GM12878 (cell line): Measurements from ENCODE around the gene EXOC7. TPM values are rescaled to one million over a fixed set of nuclear protein-coding genes. Genes with fewer than 3 reads are reported as not detected.
A peak's percentile ranks its signal among the peaks of the same experiment; 100 is the strongest.

Source experiments
- BCL11A ChIP-seq: IDR thresholded peaks from 2 replicates; pipeline ENCODE4 v1.6.1; 2011; ENCODE audit warnings: low read depth, low read length
- BMI1 ChIP-seq: fragments of 450-650 bp; IDR thresholded peaks from 2 replicates; pipeline ENCODE4 v1.6.1; 2016; ENCODE audit warnings: mild to moderate bottlenecking, moderate library complexity, borderline replicate concordance
- CBX5 ChIP-seq: sonication (generic); IDR thresholded peaks from 2 replicates; pipeline ENCODE4 v1.6.1; 2016; ENCODE audit warnings: low read depth, moderate library complexity, mild to moderate bottlenecking, inconsistent platforms
- CHD1 ChIP-seq: IDR thresholded peaks from 2 replicates; pipeline ENCODE4 v1.6.1; 2012; ENCODE audit warnings: low read depth, low read length, improper control_type of control experiment
- DPF2 ChIP-seq: fragments of 450-650 bp; IDR thresholded peaks from 2 replicates; pipeline ENCODE4 v1.6.1; 2017; ENCODE audit warnings: mild to moderate bottlenecking
- NR2C2 ChIP-seq: IDR thresholded peaks from 2 replicates; pipeline ENCODE4 v1.6.1; 2011; ENCODE audit warnings: borderline replicate concordance, low read depth; ENCODE audit not compliant: control insufficient read depth, insufficient read length
- NR2F1 ChIP-seq: fragments of 450-650 bp; conservative IDR thresholded peaks from 2 replicates; pipeline ENCODE4 v1.6.1; 2017; ENCODE audit warnings: mild to moderate bottlenecking
- SIN3A ChIP-seq: IDR thresholded peaks from 2 replicates; pipeline ENCODE4 v1.6.1; 2012; ENCODE audit warnings: low read depth, low read length, improper control_type of control experiment
- TAF1 ChIP-seq: IDR thresholded peaks from 2 replicates; pipeline ENCODE4 v1.6.1; 2011; ENCODE audit warnings: mild to moderate bottlenecking, low read depth, low read length, borderline replicate concordance
- WRNIP1 ChIP-seq: IDR thresholded peaks from 2 replicates; pipeline ENCODE4 v1.6.1; 2011; ENCODE audit warnings: low read depth, low read length, improper control_type of control experiment, borderline replicate concordance
- ZNF384 ChIP-seq: IDR thresholded peaks from 2 replicates; pipeline ENCODE4 v1.6.1; 2012; ENCODE audit warnings: low read depth, mild to moderate bottlenecking, low read length, improper control_type of control experiment, borderline replicate concordance
- polyA plus RNA-seq, 11 experiments: library from polyadenylated mRNA; depleted of rRNA in 4 of 11; unstranded in 6 of 11; stranded (reverse) in 5 of 11; fragments of >200 nt; fragmentation: Nextera tagmentation in 4 of 11; fragmentation: Illumina TruSeq in 1 of 11; extraction: Ambion mirVana in 4 of 11; extraction: Trizol in 1 of 11; gene quantifications; 1 replicate in 1 of 11; 2 replicates in 10 of 11; pipeline versions ENCODE4 v1.2.1 to v1.2.3, GENCODE V29; 2011 to 2016; ENCODE audit warnings: inconsistent platforms in 2 of 11, missing spikeins in 2 of 11, low read depth in 1 of 11
- total RNA-seq, 4 experiments: library from RNA; depleted of rRNA in 3 of 4; stranded (reverse); fragments of >200 nt in 3 of 4; fragmentation: Illumina TruSeq in 1 of 4; extraction: Trizol in 1 of 4; gene quantifications; 2 replicates each; pipeline versions ENCODE4 v1.2.1 to v1.2.3, GENCODE V29; 2013 to 2021
- TF ChIP-seq, protein P1 (sequence below): fragments of 450-650 bp; formaldehyde crosslinking; IDR thresholded peaks from 2 replicates; pipeline ENCODE4 v1.5.0; 2022; ENCODE audit warnings: mild to moderate bottlenecking, missing genetic modification characterization
- TF ChIP-seq, protein P2 (sequence below): IDR thresholded peaks from 2 replicates; pipeline ENCODE4 v1.6.1; 2012; ENCODE audit warnings: low read length, inconsistent platforms

The EXOC7 gene
- total and polyA plus RNA-seq, 10 of the 15 experiments (the other 5 are each of a cell fraction or from before 2014, with no cell fraction given) = 18.8 to 71.3 (median 48.2) TPM

DNA sequence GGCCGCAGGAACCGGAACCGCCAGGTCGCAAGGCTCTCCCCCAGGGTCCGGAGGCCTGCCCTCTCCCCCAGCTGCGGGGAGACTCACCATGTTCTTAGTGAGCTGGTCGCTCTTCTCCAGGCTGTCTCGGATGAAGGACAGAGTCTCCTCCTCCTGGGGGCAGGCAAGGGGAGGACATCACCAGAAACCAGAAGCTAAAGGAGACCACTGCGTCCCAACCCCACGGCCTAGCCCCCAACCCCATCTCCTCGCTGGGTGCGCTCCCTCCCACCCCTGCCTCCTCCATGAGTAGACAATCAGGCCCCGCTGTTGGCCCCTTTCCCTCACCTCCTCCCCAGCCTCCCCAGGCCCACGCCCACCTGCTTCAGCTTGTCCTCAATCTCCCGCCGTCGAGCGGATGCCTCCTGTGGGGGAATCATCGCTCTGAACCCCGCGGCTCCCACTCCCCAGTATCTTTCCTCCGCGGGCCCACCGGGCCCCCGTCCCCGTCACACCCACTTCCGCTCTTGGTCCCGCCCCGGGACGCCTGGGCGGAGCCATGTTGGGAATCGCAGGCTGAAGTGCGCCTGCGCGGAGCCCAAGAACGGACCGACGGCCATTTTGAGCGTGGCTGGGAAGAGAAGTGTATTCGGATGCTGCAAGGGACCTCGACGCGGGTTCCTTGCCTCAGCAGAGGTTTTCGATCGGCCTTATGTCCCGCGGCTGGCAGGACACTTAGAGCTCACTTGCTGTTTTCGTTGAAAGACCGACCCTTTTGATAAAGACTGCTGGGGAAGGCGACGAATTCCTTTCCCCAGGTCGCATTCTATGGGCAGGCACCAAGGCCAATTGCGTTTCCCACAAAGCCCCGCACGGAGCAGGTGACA, at the start of gene EXOC7 (continued):
- no peak for TF ChIP-seq CBX5
- no peak for TF ChIP-seq ZNF384
- TF ChIP-seq, protein P1, sequence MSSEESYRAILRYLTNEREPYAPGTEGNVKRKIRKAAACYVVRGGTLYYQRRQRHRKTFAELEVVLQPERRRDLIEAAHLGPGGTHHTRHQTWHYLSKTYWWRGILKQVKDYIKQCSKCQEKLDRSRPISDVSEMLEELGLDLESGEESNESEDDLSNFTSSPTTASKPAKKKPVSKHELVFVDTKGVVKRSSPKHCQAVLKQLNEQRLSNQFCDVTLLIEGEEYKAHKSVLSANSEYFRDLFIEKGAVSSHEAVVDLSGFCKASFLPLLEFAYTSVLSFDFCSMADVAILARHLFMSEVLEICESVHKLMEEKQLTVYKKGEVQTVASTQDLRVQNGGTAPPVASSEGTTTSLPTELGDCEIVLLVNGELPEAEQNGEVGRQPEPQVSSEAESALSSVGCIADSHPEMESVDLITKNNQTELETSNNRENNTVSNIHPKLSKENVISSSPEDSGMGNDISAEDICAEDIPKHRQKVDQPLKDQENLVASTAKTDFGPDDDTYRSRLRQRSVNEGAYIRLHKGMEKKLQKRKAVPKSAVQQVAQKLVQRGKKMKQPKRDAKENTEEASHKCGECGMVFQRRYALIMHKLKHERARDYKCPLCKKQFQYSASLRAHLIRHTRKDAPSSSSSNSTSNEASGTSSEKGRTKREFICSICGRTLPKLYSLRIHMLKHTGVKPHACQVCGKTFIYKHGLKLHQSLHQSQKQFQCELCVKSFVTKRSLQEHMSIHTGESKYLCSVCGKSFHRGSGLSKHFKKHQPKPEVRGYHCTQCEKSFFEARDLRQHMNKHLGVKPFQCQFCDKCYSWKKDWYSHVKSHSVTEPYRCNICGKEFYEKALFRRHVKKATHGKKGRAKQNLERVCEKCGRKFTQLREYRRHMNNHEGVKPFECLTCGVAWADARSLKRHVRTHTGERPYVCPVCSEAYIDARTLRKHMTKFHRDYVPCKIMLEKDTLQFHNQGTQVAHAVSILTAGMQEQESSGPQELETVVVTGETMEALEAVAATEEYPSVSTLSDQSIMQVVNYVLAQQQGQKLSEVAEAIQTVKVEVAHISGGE = no peak
- TF ChIP-seq, protein P2, sequence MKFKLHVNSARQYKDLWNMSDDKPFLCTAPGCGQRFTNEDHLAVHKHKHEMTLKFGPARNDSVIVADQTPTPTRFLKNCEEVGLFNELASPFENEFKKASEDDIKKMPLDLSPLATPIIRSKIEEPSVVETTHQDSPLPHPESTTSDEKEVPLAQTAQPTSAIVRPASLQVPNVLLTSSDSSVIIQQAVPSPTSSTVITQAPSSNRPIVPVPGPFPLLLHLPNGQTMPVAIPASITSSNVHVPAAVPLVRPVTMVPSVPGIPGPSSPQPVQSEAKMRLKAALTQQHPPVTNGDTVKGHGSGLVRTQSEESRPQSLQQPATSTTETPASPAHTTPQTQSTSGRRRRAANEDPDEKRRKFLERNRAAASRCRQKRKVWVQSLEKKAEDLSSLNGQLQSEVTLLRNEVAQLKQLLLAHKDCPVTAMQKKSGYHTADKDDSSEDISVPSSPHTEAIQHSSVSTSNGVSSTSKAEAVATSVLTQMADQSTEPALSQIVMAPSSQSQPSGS = no peak
- TF ChIP-seq CHD1 = peak; percentile 76; the same call in 1 of the 2 replicates
- TF ChIP-seq WRNIP1 = 0 out of 2 replicates have a peak, but pooled peaks have one; percentile 31
- no peak for TF ChIP-seq NR2F1
- TF ChIP-seq BCL11A = no peak
- TF ChIP-seq DPF2 = no peak
- peak; percentile 79 for TF ChIP-seq TAF1
- TF ChIP-seq BMI1 = no peak
- TF ChIP-seq SIN3A = 0 out of 2 replicates have a peak, but pooled peaks have one; percentile 59
- no peak for TF ChIP-seq NR2C2
- TF ChIP-seq, all 136 proteins: peak for 39
